HEK293 (cell line): Measurements from ENCODE around the gene TLNRD1.

Experiments
- CTCF ChIA-PET: fragments of 350-600 bp; formaldehyde crosslinking; extraction: SDS; loops from one replicate; lab custom pipeline; 2021; ENCODE audit warnings: antibody characterized with exemption; lab: Yijun Ruan, JAX
- POLR2A ChIA-PET: fragments of 300-600 bp; formaldehyde crosslinking; extraction: SDS; loops from one replicate; lab custom pipeline; 2020; ENCODE audit warnings: antibody characterized with exemption, inconsistent platforms; lab: Yijun Ruan, JAX
- H3K27ac ChIP-seq: fragments of 200-500 bp; sonication (Bioruptor generic); 2 replicates; pipeline ENCODE4 v1.5.1; 2014; ENCODE audit warnings: low read depth, low read length, control low read depth, inconsistent platforms; ENCODE audit errors: extremely low read depth
- H3K36me3 ChIP-seq, 2 experiments: fragments of 200-500 bp in 1 of 2; sonication (Bioruptor generic) in 1 of 2; 1 replicate in 1 of 2; 2 replicates in 1 of 2; pipeline ENCODE4 v1.5.1; 2014 to 2017; ENCODE audit warnings: inconsistent platforms in 2 of 2, low read length in 2 of 2; ENCODE audit not compliant: control insufficient read depth in 2 of 2, insufficient read depth in 1 of 2
- H3K4me1 ChIP-seq: fragments of 200-500 bp; sonication (Bioruptor generic); 2 replicates; pipeline ENCODE4 v1.5.1; 2014; ENCODE audit warnings: mild to moderate bottlenecking, low read length, inconsistent platforms; ENCODE audit not compliant: control insufficient read depth, insufficient read depth
- H3K4me3 ChIP-seq: 2 replicates; pipeline ENCODE4 v1.5.1; 2011; ENCODE audit warnings: low read depth, mild to moderate bottlenecking, control low read depth, low read length, moderate library complexity
- H3K9me3 ChIP-seq: fragments of 200-500 bp; sonication (Bioruptor generic); 2 replicates; pipeline ENCODE4 v1.5.1; 2014; ENCODE audit warnings: low read depth, low read length, inconsistent platforms; ENCODE audit not compliant: control insufficient read depth, insufficient read depth
- EGR2 ChIP-seq: fragments of 450-650 bp; formaldehyde crosslinking; IDR thresholded peaks from 2 replicates; pipeline ENCODE4 v1.5.1; 2016; ENCODE audit warnings: low read depth, missing biosample characterization, missing genetic modification characterization
- KLF10 ChIP-seq: fragments of 450-650 bp; IDR thresholded peaks from 2 replicates; pipeline ENCODE4 v1.5.1; 2018; ENCODE audit warnings: missing biosample characterization, mild to moderate bottlenecking, missing genetic modification characterization
- SCRT1 ChIP-seq: fragments of 450-650 bp; formaldehyde crosslinking; IDR thresholded peaks from 2 replicates; pipeline ENCODE4 v1.5.1; 2016; ENCODE audit warnings: missing biosample characterization, missing genetic modification characterization, borderline replicate concordance
- SCRT2 ChIP-seq: fragments of 450-650 bp; formaldehyde crosslinking; IDR thresholded peaks from 2 replicates; pipeline ENCODE4 v1.5.1; 2016; ENCODE audit warnings: missing biosample characterization, missing genetic modification characterization
- ZBTB20 ChIP-seq: fragments of 450-650 bp; formaldehyde crosslinking; IDR thresholded peaks from 2 replicates; pipeline ENCODE4 v1.5.1; 2016; ENCODE audit warnings: missing biosample characterization, missing genetic modification characterization
- ZEB2 ChIP-seq: fragments of 450-650 bp; formaldehyde crosslinking; IDR thresholded peaks from 2 replicates; pipeline ENCODE4 v1.5.1; 2016; ENCODE audit warnings: missing biosample characterization, missing genetic modification characterization
- ZNF121 ChIP-seq: fragments of 450-650 bp; formaldehyde crosslinking; IDR thresholded peaks from 2 replicates; pipeline ENCODE4 v1.5.1; 2016; ENCODE audit warnings: missing biosample characterization, missing genetic modification characterization
- ZNF292 ChIP-seq: fragments of 450-650 bp; formaldehyde crosslinking; IDR thresholded peaks from 2 replicates; pipeline ENCODE4 v1.5.1; 2016; ENCODE audit warnings: low read depth, missing biosample characterization, missing genetic modification characterization, borderline replicate concordance
- ZNF341 ChIP-seq: fragments of 450-650 bp; formaldehyde crosslinking; IDR thresholded peaks from 2 replicates; pipeline ENCODE4; 2016; ENCODE audit warnings: low read depth, missing biosample characterization, missing genetic modification characterization
- ZNF600 ChIP-seq: fragments of 450-650 bp; formaldehyde crosslinking; IDR thresholded peaks from 2 replicates; pipeline ENCODE4 v1.5.1; 2016; ENCODE audit warnings: missing biosample characterization, missing genetic modification characterization
- ZXDB ChIP-seq: fragments of 450-650 bp; formaldehyde crosslinking; IDR thresholded peaks from 2 replicates; pipeline ENCODE4 v1.5.1; 2016; ENCODE audit warnings: missing biosample characterization, missing genetic modification characterization
- TF ChIP-seq, protein P1 (sequence below): fragments of 450-650 bp; formaldehyde crosslinking; IDR thresholded peaks from 2 replicates; pipeline ENCODE4 v1.5.1; 2017; ENCODE audit warnings: missing biosample characterization, missing genetic modification characterization
- TF ChIP-seq, protein P2 (sequence below): sonication (generic); formaldehyde crosslinking; IDR thresholded peaks from 2 replicates; pipeline ENCODE4 v1.8.1; 2022; ENCODE audit warnings: mild to moderate bottlenecking, moderate library complexity, missing genetic modification reagents
- TF ChIP-seq, protein P3 (sequence below): fragments of 450-650 bp; formaldehyde crosslinking; IDR thresholded peaks from 2 replicates; pipeline ENCODE4 v1.5.1; 2017; ENCODE audit warnings: missing biosample characterization, missing genetic modification characterization
- TF ChIP-seq, protein P4 (sequence below): fragments of 450-650 bp; formaldehyde crosslinking; IDR thresholded peaks from 2 replicates; pipeline ENCODE4 v1.5.1; 2016; ENCODE audit warnings: missing biosample characterization, missing genetic modification characterization
- TF ChIP-seq, protein P5 (sequence below): fragments of 450-650 bp; formaldehyde crosslinking; optimal IDR thresholded peaks from 2 replicates; pipeline ENCODE3; 2016; ENCODE audit warnings: missing biosample characterization, mild to moderate bottlenecking, missing genetic modification characterization
- TF ChIP-seq, protein P6 (sequence below): fragments of 450-650 bp; formaldehyde crosslinking; IDR thresholded peaks from 2 replicates; pipeline ENCODE4; 2016; ENCODE audit warnings: missing biosample characterization, missing genetic modification characterization
- TF ChIP-seq, protein P7 (sequence below): fragments of 450-650 bp; formaldehyde crosslinking; IDR thresholded peaks from 2 replicates; pipeline ENCODE4 v1.5.1; 2016; ENCODE audit warnings: missing biosample characterization, missing genetic modification characterization
- TF ChIP-seq, protein P8 (sequence below): fragments of 450-650 bp; formaldehyde crosslinking; IDR thresholded peaks from 2 replicates; pipeline ENCODE4 v1.5.1; 2016; ENCODE audit warnings: missing biosample characterization, missing genetic modification characterization

The TLNRD1 gene

DNA sequence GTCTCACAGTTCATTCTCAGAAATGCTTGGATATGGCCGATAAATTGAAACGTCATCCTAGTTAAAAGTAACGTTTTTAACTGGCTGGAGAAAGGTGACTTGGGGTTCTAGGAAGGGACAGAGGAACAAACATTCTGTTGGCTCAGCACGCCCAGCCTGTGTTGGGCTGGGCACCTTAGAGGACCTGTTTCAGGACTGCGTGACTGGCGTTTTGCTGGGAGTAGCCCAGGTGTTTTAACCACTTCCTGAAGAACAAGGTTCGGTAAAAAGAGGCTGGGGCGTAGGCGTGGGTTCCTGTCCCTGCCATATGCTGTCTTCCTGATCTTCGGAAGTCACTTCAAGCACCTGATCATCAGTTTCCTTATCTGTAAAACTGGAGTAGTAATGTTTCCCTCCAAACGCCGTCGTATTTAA is 1.1 kb upstream of the TLNRD1 start (continued):
- TF ChIP-seq, protein P1, sequence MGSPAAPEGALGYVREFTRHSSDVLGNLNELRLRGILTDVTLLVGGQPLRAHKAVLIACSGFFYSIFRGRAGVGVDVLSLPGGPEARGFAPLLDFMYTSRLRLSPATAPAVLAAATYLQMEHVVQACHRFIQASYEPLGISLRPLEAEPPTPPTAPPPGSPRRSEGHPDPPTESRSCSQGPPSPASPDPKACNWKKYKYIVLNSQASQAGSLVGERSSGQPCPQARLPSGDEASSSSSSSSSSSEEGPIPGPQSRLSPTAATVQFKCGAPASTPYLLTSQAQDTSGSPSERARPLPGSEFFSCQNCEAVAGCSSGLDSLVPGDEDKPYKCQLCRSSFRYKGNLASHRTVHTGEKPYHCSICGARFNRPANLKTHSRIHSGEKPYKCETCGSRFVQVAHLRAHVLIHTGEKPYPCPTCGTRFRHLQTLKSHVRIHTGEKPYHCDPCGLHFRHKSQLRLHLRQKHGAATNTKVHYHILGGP (tag by site-specific recombination), result no peak
- TF ChIP-seq EGR2 (tag by site-specific recombination) (no peak), ZEB2 (tag by site-specific recombination) (no peak)

DNA sequence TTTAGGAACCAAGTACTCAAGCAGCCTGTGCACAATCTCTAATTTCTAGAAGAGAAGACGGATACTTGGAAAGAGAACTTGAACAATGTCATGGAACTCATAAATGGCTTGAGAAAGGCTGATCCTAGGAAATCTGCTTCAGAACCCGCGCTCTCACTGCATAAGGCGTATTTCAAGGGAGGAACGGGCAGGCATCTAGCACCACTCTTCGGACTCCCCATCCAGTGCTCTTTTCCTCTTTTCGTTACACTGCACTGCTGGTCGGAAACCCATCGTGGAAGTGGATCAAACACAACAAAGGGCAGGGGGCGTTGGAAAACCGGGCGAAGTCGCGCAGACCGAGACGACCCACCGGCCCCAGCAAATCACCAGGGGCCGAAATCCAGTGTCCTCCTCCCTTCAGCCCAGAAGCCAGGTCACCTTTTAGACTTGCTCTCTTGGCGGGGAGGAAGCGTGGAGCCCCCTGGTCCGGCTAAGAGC is 539 bp upstream of the TLNRD1 start:
- peak overlapping the region; percentile 94; the same call in 1 of the 2 replicates for H3K27ac ChIP-seq
- CTCF ChIA-PET, result interaction anchor here (0.5 to 4.7 kb wide), 2 partner anchors 100 to 266 kb away, joined by 3 to 31 read pairs; no protein-coding TSS in a partner anchor

DNA sequence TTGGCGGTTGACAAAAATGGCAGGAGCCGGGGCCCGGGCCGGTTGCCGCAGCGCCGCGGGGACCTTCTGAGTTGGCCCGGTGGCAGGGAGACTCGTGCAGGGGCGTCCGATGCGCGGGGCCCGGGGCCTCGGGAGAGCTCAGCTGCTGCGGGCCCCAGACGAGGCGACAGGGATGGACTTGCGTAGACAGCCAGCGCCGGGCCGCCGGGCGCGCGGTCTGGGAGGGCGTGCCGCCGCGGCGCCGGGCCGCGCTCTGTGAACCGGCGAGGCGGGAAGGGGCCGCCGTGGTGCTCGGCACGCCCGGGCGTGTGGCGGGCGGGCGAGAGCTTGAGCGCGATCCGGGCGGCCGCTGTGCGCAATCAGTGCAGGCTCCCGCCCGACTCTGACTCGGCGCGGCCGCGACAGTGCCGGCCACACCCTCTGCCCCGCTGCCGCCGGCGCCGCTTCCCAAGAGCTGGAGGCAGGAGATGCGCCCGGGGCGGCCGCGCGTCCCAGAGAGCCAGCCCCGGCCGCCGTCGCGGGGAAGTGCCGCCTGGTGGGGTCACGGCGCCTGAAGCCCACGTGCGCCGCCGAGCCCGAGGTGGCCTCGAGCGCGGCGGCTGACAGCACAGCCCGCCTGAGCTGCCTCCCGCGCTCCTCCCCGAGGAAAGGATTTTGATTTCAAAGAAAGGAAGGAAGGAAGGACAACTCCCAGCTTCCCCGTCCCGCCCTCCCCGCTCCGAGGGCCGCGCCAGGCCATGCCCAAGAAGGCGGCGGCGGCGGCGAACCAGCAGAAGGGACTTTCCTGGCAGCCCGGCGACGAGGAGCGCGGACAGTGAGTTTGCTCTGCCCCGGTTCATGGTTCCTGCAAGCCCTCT is 657 bp downstream of the TLNRD1 start:
- Histone ChIP-seq H3K4me1 (peaks cover 7% of the 10 kb centered on the region), H3K4me3 (peak overlapping the region; percentile 78), H3K36me3 (peaks cover 3 to 9% of the 10 kb centered on the region in 2 experiments; a peak in 2 of 3 replicates), H3K9me3 (no peaks in the 10 kb centered on the region), H3K27ac (peak overlapping the region; percentile 94)
- ChIA-PET CTCF (interaction anchor here (0.5 to 4.7 kb wide), 5 partner anchors 32 to 583 kb away, joined by 3 to 31 read pairs (median 3); no protein-coding TSS in a partner anchor), POLR2A (interaction anchor here (0.7 to 2.2 kb wide), 10 partner anchors 8 to 265 kb away, joined by 3 to 22 read pairs (median 4); partner anchors contain the start of gene CEMIP)
- TF ChIP-seq ZXDB (peak; percentile 10), ZNF292 (tag by site-specific recombination) (no peak), SCRT1 (tag by site-specific recombination) (no peak), KLF10 (tag by site-specific recombination) (peak; percentile 29; the same call in 1 of the 2 replicates)
- TF ChIP-seq, protein P2, sequence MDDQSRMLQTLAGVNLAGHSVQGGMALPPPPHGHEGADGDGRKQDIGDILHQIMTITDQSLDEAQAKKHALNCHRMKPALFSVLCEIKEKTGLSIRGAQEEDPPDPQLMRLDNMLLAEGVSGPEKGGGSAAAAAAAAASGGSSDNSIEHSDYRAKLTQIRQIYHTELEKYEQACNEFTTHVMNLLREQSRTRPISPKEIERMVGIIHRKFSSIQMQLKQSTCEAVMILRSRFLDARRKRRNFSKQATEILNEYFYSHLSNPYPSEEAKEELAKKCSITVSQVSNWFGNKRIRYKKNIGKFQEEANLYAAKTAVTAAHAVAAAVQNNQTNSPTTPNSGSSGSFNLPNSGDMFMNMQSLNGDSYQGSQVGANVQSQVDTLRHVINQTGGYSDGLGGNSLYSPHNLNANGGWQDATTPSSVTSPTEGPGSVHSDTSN, result 0 out of 2 replicates have a peak, but pooled peaks have one; percentile 9
- TF ChIP-seq, protein P3, sequence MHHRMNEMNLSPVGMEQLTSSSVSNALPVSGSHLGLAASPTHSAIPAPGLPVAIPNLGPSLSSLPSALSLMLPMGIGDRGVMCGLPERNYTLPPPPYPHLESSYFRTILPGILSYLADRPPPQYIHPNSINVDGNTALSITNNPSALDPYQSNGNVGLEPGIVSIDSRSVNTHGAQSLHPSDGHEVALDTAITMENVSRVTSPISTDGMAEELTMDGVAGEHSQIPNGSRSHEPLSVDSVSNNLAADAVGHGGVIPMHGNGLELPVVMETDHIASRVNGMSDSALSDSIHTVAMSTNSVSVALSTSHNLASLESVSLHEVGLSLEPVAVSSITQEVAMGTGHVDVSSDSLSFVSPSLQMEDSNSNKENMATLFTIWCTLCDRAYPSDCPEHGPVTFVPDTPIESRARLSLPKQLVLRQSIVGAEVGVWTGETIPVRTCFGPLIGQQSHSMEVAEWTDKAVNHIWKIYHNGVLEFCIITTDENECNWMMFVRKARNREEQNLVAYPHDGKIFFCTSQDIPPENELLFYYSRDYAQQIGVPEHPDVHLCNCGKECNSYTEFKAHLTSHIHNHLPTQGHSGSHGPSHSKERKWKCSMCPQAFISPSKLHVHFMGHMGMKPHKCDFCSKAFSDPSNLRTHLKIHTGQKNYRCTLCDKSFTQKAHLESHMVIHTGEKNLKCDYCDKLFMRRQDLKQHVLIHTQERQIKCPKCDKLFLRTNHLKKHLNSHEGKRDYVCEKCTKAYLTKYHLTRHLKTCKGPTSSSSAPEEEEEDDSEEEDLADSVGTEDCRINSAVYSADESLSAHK (tag by site-specific recombination), result no peak
- TF ChIP-seq, protein P4, sequence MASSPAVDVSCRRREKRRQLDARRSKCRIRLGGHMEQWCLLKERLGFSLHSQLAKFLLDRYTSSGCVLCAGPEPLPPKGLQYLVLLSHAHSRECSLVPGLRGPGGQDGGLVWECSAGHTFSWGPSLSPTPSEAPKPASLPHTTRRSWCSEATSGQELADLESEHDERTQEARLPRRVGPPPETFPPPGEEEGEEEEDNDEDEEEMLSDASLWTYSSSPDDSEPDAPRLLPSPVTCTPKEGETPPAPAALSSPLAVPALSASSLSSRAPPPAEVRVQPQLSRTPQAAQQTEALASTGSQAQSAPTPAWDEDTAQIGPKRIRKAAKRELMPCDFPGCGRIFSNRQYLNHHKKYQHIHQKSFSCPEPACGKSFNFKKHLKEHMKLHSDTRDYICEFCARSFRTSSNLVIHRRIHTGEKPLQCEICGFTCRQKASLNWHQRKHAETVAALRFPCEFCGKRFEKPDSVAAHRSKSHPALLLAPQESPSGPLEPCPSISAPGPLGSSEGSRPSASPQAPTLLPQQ (tag by site-specific recombination), result peak; percentile 83
- TF ChIP-seq, protein P5, sequence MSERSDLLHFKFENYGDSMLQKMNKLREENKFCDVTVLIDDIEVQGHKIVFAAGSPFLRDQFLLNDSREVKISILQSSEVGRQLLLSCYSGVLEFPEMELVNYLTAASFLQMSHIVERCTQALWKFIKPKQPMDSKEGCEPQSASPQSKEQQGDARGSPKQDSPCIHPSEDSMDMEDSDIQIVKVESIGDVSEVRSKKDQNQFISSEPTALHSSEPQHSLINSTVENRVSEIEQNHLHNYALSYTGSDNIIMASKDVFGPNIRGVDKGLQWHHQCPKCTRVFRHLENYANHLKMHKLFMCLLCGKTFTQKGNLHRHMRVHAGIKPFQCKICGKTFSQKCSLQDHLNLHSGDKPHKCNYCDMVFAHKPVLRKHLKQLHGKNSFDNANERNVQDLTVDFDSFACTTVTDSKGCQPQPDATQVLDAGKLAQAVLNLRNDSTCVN (tag by site-specific recombination), result peak; percentile 83

More for the DNA sequence above, 539 bp upstream of the TLNRD1 start:
- TF ChIP-seq ZNF341 (tag by site-specific recombination) (no peak), ZBTB20 (tag by site-specific recombination) (no peak), SCRT2 (tag by site-specific recombination) (no peak), ZNF121 (tag by site-specific recombination) (no peak), ZNF600 (no peak)
- TF ChIP-seq, protein P6, sequence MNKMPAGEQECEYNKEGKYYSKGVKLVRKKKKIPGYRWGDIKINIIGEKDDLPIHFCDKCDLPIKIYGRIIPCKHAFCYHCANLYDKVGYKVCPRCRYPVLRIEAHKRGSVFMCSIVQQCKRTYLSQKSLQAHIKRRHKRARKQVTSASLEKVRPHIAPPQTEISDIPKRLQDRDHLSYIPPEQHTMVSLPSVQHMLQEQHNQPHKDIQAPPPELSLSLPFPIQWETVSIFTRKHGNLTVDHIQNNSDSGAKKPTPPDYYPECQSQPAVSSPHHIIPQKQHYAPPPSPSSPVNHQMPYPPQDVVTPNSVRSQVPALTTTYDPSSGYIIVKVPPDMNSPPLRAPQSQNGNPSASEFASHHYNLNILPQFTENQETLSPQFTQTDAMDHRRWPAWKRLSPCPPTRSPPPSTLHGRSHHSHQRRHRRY (tag by site-specific recombination), result no peak
- TF ChIP-seq, protein P7, sequence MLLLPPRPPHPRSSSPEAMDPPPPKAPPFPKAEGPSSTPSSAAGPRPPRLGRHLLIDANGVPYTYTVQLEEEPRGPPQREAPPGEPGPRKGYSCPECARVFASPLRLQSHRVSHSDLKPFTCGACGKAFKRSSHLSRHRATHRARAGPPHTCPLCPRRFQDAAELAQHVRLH (tag by site-specific recombination), result no peak
- TF ChIP-seq, protein P8, sequence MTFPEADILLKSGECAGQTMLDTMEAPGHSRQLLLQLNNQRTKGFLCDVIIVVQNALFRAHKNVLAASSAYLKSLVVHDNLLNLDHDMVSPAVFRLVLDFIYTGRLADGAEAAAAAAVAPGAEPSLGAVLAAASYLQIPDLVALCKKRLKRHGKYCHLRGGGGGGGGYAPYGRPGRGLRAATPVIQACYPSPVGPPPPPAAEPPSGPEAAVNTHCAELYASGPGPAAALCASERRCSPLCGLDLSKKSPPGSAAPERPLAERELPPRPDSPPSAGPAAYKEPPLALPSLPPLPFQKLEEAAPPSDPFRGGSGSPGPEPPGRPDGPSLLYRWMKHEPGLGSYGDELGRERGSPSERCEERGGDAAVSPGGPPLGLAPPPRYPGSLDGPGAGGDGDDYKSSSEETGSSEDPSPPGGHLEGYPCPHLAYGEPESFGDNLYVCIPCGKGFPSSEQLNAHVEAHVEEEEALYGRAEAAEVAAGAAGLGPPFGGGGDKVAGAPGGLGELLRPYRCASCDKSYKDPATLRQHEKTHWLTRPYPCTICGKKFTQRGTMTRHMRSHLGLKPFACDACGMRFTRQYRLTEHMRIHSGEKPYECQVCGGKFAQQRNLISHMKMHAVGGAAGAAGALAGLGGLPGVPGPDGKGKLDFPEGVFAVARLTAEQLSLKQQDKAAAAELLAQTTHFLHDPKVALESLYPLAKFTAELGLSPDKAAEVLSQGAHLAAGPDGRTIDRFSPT, result no peak
- TF ChIP-seq, all 188 proteins: peak for 0
- Histone ChIP-seq H3K4me3 (peak overlapping the region; percentile 78), H3K36me3 (peaks cover 3 to 9% of the 10 kb centered on the region in 2 experiments; a peak in 2 of 3 replicates), H3K9me3 (no peaks in the 10 kb centered on the region), H3K4me1 (peaks cover 7% of the 10 kb centered on the region)
- POLR2A ChIA-PET, result interaction anchor here (0.6 to 2.2 kb wide), 13 partner anchors 9 to 1568 kb away, joined by 3 to 22 read pairs (median 5); partner anchors contain the start of gene STARD5
